BJ (cell line): ENCODE results near the gene OSGIN1. TPM values are rescaled to one million over a fixed set of nuclear protein-coding genes. Genes with fewer than 3 reads are reported as not detected.

ENCODE experiments used
- CTCF ChIA-PET: fragments of 350-600 bp; formaldehyde crosslinking; extraction: SDS; loops from one replicate; lab custom pipeline; 2021; ENCODE audit warnings: antibody characterized with exemption, inconsistent platforms; lab: Yijun Ruan, JAX
- POLR2A ChIA-PET: fragments of 300-600 bp; sonication (Branson Sonifier 250); formaldehyde crosslinking; extraction: SDS; loops from one replicate; lab custom pipeline; 2021; ENCODE audit warnings: antibody characterized with exemption; lab: Charles Lee
- DNase-seq: peaks from one replicate; pipeline ENCODE4 v3.0.0-alpha.2; 2011; ENCODE audit warnings: low read depth
- H3K27me3 ChIP-seq: 2 replicates; pipeline ENCODE4 v1.6.0; 2011; ENCODE audit warnings: low read length; ENCODE audit not compliant: control insufficient read depth, insufficient read depth
- H3K36me3 ChIP-seq: 2 replicates; pipeline ENCODE4 v1.5.1; 2011; ENCODE audit warnings: low read length; ENCODE audit not compliant: control insufficient read depth, insufficient read depth
- H3K4me3 ChIP-seq: 2 replicates; pipeline ENCODE4 v1.5.1; 2011; ENCODE audit warnings: low read depth, mild to moderate bottlenecking, control low read depth, low read length
- CTCF ChIP-seq: IDR thresholded peaks from 2 replicates; pipeline ENCODE4 v1.5.1; 2011; ENCODE audit warnings: low read depth, mild to moderate bottlenecking, control low read depth, inconsistent platforms, low read length, moderate library complexity; ENCODE audit not compliant: insufficient read depth
- polyA plus RNA-seq: library from polyadenylated mRNA; depleted of rRNA; stranded (reverse); fragments of >200 nt; gene quantifications from 2 replicates; pipeline ENCODE4 v1.2.3, GENCODE V29; 2011

Gene OSGIN1
- polyA plus RNA-seq, 1 experiment, result 5.1 TPM

DNA sequence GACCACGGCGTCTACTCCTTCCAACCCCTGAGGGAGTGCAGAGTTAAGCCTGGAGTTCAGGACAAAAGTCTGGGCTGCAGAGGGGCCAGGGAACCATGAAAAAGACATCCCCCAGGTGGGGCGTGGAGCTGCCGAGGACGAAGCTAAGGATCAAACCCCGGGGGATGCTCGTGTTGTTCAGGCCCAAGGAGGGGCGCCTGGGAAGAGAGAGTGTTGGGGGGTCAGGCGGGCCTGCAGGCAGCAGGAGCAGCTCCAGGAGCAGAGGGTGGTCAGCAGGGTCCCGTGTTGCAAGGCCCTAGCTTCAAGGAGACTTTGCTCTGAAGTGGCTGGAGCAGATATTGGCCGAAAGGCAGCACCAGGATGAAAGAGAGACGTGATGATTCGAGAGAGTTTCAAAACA is 41.7 kb downstream of the OSGIN1 start:
- H3K27me3 ChIP-seq, result peaks cover 2% of the 10 kb centered on the region; the same call in 1 of the 2 replicates
- no peak for TF ChIP-seq CTCF
- H3K36me3 ChIP-seq, result no peaks in the 10 kb centered on the region
- ChIA-PET POLR2A (no interaction called here), CTCF (interaction anchor here (1.2 to 1.8 kb wide), 6 partner anchors 16 to 71 kb away, joined by 3 to 7 read pairs (median 4); no protein-coding TSS in a partner anchor)
- H3K4me3 ChIP-seq, result no peak overlapping the region
- no peak for DNase-seq

GRCh38 chr16:83995754-83996153 is 42.7 kb downstream of the OSGIN1 start:
- POLR2A ChIA-PET, result no interaction called here
- no peak overlapping the region for H3K4me3 ChIP-seq

GRCh38 chr16:83996481-83997252 is 43.6 kb downstream of the OSGIN1 start:
- Histone ChIP-seq H3K27me3 (peaks cover 2% of the 10 kb centered on the region; the same call in 1 of the 2 replicates), H3K4me3 (no peak overlapping the region), H3K36me3 (no peaks in the 10 kb centered on the region)
- ChIA-PET CTCF (interaction anchor here (1.2 kb wide), 1 partner anchor 43 kb away, joined by 3 read pairs; no protein-coding TSS in a partner anchor), POLR2A (no interaction called here)
- no peak for TF ChIP-seq CTCF
- DNase-seq, result no peak

More at GRCh38 chr16:83995754-83996153, 42.7 kb downstream of the OSGIN1 start:
- Histone ChIP-seq H3K27me3 (peaks cover 1% of the 10 kb centered on the region; the same call in 1 of the 2 replicates), H3K36me3 (no peaks in the 10 kb centered on the region)
- TF ChIP-seq CTCF, result no peak
- no peak for DNase-seq
- CTCF ChIA-PET, result interaction anchor here (0.8 to 1.8 kb wide), 7 partner anchors 17 to 70 kb away, joined by 3 to 7 read pairs (median 3); no protein-coding TSS in a partner anchor

GRCh38 chr16:83998091-83998490 is 45.1 kb downstream of the OSGIN1 start:
- Histone ChIP-seq H3K36me3 (no peaks in the 10 kb centered on the region), H3K4me3 (no peak overlapping the region), H3K27me3 (peaks cover 8% of the 10 kb centered on the region)
- POLR2A ChIA-PET, result no interaction called here
- DNase-seq, result no peak
- CTCF ChIA-PET, result no interaction called here
- TF ChIP-seq CTCF, result no peak

- CTCF ChIA-PET, result no interaction called here
Measured at GRCh38 chr16:84000989-84001642, 48.1 kb downstream of the OSGIN1 start.

More at GRCh38 chr16:84000989-84001642, 48.1 kb downstream of the OSGIN1 start:
- H3K4me3 ChIP-seq, result no peak overlapping the region
- no peaks in the 10 kb centered on the region for H3K36me3 ChIP-seq
- DNase-seq, result no peak
- no peak for TF ChIP-seq CTCF
- H3K27me3 ChIP-seq, result peaks cover 17% of the 10 kb centered on the region
- POLR2A ChIA-PET, result no interaction called here
